Activated CD8-positive, alpha-beta memory T cell treated with anti-CD3 and anti-CD28 coated beads for 36 hours (primary cell): Measurements from ENCODE around the gene LGALS3. TPM values are rescaled to one million over a fixed set of nuclear protein-coding genes. Genes with fewer than 3 reads are reported as not detected.

Experiments
- CTCF ChIA-PET: fragments of 350-600 bp; sonication (Branson Sonifier 250); formaldehyde crosslinking; loops from one replicate; lab custom pipeline; 2021; ENCODE audit warnings: antibody characterized with exemption; lab: Charles Lee
- POLR2A ChIA-PET: fragments of 350-600 bp; sonication (Branson Sonifier 250); formaldehyde crosslinking; loops from one replicate; lab custom pipeline; 2021; ENCODE audit warnings: antibody characterized with exemption; lab: Charles Lee
- total RNA-seq, 2 experiments: library from RNA; stranded (reverse); gene quantifications; one replicate each; pipeline ENCODE4 v1.2.3, GENCODE V29; 2021

LGALS3 gene
- total RNA-seq, 2 experiments from 2014 or later = 46.0 to 47.0 TPM

- ChIA-PET POLR2A (interaction anchor here (0.6 kb wide), 1 partner anchor 75 kb away, joined by 3 read pairs; no protein-coding TSS in a partner anchor), CTCF (interaction anchor here (0.9 to 1.6 kb wide), 4 partner anchors 10 to 20 kb away, joined by 3 to 4 read pairs (median 4); no protein-coding TSS in a partner anchor)
Observed at GRCh38 chr14:55107766-55108554, 21.1 kb upstream of the LGALS3 start.

DNA sequence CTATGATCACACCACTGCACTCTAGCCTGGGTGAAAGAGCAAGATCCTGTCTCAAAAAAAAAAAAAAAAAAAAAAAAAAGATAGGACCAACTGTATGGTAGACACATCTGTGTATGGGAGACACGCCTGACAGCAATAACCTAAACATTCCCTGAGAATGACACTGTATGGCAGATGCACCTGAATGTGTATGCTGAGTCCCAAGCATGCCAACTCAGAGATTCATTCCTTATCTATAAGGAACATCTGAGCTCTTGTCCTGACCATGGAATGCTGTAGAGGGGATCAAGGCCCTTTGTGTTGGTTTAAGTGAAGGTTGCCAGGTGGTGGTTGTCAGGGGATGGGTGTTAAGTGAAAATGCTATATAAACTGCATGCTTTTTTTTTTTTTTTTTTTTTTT is 19.2 kb upstream of the LGALS3 start:
- POLR2A ChIA-PET = interaction anchor here (0.7 kb wide), 1 partner anchor 12 kb away, joined by 6 read pairs; no protein-coding TSS in a partner anchor

DNA sequence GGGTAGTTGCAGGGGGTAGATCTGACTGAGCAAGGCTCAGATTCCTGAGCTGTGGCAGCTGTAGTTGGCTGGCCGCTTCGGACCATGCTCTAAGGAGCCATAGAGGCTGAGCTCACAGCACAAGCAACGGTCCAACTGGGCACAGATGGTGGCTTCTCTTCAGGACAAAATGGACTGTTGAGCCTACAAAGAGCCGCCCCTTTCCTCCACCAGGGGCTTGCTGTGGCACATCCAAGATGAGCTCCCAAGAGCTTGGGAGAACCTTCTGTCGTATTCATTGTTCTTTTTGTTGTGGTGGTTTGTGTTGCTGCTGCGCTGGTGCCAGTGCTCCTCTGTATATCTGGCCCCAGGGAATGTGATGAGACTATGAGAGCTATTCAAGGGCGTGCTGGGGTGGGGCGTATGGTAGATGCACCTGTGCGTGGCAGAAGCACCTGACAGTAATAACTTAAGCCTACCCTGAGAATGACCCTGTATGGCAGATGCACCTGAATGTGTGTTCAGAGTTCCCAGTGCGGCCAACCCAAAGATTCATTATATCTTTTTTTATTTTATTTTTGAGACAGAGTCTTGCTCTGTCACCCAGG is 17.8 kb upstream of the LGALS3 start:
- ChIA-PET POLR2A (no interaction called here), CTCF (interaction anchor here (0.6 kb wide), 1 partner anchor 27 kb away, joined by 3 read pairs; no protein-coding TSS in a partner anchor)

More for the DNA sequence above, 19.2 kb upstream of the LGALS3 start:
- CTCF ChIA-PET = interaction anchor here (0.6 to 0.7 kb wide), 2 partner anchors 9 to 154 kb away, joined by 3 to 5 read pairs; no protein-coding TSS in a partner anchor

GRCh38 chr14:55114720-55115119 is 14.3 kb upstream of the LGALS3 start:
- CTCF ChIA-PET = no interaction called here

DNA sequence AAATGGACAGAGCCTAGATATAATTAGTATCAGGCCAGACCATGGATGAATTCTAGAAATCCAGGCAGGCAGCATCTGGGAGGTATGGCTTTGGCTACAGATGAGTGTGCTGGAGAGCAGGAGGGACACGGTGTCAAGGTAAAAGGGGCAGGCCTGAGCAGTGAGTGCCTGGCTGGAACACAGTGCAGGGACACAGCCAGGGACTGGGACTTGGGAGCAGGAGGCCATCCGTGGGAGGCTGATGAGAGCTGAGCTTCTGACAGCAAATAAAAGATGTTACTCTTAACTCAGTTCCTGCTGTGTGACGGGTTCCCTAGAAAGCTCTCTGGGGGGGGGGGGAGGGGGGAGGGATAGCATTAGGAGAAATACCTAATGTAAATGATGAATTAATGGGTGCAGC is 13.6 kb upstream of the LGALS3 start:
- ChIA-PET CTCF (no interaction called here), POLR2A (no interaction called here)

More at GRCh38 chr14:55114720-55115119, 14.3 kb upstream of the LGALS3 start:
- POLR2A ChIA-PET = no interaction called here

DNA sequence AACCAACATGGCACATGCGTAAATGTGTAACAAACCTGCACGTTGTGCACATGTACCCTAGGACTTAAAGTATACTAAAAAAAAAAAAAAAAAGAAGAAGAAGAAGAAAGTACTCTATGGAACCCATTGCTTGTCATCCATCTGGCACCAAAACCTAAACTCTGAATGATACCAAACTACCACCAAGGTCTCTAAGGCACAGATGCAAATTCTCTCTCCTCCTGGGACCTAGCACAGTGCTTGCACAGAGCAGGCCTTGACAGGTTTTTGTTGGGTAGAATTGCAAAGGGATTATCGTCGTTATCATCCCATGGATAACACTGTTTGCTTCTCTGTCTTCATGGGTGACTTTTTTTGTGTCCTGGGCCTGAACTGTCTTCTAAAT is 13.2 kb upstream of the LGALS3 start:
- CTCF ChIA-PET = no interaction called here
- POLR2A ChIA-PET = no interaction called here

DNA sequence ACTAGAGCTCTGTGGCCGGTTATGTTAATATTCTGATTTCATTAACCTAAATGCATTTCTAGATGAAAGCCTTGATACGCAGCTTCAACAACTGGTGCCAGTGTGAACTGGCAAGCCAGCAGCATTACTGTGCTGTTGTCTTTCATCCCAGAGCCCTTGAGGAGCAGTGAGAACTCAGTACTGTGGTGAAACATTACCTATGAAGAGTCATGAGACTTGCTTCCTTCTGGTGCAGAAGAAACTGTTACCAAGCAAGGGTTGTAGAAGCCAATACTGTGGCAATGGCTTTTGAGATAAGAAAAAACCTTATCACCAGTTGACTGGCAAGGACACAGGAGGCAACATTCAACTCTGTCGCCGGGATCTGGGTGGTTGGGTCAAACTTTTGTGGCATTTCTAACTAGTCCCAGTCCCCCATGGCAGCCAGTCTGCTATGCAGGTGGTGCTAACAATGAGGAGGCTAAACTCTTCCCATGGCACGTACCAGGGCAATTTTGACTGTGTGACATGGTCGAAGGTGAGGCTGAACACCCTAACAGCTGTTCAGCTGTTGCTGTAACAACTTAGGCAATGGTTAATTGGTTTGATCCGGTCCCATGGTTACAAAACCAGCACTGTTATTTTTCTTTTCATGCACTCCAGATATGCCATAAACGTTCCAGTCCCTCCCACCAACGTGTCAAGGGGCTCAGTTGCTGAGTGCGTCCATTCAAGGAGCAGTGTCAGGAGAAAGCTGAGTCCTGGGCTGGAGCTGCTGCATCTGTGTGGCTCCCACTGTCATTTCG is 12.6 kb upstream of the LGALS3 start:
- POLR2A ChIA-PET = no interaction called here
- CTCF ChIA-PET = no interaction called here

DNA sequence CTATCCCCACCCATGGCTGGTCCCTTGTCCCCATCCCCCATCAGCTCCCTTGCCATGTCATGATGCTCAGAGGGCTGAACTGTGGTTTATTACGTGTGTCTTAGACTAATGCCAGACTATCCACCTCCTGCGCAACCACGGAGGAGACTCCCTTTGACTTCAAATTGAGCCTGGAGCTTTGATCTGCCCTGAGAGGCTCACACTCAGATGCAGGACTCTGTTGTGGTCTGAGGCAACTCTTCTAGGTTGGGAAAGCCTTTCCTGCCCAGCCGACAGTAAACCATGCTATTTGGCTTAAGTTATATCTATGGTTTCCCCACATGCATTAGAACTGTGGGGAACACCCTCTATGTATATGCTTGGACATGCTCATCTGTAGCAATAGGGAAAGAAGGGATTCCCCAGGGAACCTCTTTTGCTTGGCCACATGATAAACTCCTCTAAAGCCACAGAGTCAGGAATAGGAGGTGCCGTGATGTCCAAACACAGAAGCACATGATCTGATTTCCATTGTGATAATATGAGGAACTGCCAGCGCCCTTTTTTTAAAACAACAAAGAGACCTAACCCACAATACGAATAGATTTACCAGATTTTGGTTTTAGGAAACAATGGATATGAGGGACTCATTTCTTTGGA is 11.1 kb upstream of the LGALS3 start:
- ChIA-PET CTCF (interaction anchor here (0.7 to 1.1 kb wide), 3 partner anchors 10 to 313 kb away, joined by 3 read pairs; no protein-coding TSS in a partner anchor), POLR2A (no interaction called here)

DNA sequence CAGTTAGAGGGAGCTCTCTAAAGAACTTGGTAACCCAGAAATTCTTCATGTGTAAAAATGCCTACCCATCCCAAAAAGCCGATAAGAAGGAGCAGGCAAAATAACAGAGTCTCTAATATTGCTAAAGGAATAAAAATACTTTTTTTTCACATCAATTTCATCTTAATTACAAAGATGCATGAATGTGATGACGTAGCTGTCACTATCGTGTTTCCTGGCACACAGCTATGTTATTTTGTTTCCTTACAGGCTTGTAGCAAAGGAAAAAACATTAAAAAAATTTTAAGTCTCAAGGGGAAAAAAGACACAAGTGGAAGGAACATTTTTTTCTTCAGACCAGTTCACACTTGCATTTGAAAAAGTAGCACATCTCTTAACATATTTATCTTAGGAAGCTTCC is 10.3 kb upstream of the LGALS3 start:
- ChIA-PET CTCF (interaction anchor here (0.6 to 1.1 kb wide), 4 partner anchors 9 to 312 kb away, joined by 3 to 4 read pairs (median 3); no protein-coding TSS in a partner anchor), POLR2A (no interaction called here)

DNA sequence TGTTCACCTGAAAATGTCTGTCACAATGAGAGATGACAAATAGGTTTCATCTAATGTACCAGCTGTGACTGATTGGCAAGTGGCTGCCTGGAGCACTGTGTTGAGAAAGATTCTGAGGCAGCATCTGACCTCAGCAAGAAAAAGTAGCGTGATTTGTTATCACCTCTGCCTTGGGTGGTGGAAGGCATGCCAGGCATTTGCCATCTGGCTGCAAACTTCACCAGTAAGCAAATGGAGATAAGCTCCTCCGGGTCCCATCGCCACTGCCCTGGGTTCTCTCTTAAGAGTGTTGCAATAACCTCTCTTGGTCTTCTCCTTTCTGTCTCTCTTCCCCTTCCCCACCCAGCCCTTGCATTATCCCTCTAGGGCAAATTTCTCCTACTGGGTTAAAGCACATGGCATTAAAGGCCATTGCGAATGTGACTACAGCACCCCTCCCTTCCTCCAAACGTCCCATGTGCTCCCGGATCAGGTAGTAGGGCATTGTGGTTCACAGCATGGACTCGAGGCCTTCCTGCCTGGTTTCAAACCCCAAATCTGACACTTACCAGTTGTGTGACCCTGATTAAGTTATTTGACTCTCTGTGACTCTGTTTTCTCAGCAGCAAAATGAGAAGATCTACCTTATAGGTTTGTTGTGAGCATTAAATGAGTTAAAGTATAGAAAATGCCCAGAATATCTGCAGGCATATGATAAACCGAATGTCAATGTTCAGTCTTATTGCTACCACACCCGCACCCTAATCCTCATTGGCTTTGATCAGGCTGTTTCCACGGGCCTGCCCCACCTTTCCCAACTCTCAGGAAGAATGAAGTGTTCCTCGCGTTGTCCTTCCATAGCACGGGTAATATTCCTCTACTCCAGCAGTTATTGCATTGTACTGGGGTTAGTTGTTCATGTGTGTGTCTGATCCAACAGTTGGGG is 8.2 kb upstream of the LGALS3 start:
- ChIA-PET CTCF (interaction anchor here (0.7 kb wide), 1 partner anchor 20 kb away, joined by 3 read pairs; no protein-coding TSS in a partner anchor), POLR2A (no interaction called here)

GRCh38 chr14:55121628-55122439 is 7.2 kb upstream of the LGALS3 start:
- CTCF ChIA-PET = interaction anchor here (0.7 kb wide), 1 partner anchor 19 kb away, joined by 3 read pairs; no protein-coding TSS in a partner anchor

DNA sequence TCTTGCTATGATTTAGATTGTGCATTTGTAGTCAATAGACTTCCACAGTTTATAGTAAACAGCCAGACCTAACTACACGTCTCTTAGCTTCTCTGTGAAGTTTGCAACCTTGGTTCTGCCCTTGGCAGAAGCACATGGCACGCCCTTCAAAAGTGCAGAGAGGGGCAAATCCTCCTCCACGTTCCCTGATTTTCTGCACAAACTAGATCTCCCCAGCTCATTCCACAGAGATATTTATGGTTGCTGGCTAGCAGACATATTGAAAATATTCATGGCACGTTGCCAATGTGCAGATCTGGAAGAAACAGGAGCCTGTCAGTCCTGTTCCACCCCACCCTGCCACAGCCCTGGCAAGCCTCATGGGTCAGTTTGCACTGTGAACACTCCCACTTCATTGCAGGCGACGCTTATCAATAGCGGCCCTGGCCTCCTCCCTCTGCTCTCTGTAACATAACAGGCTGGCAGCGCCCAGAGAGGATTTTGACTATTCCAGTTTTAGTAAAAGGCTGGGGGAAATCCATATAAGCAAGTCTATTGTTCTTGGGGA is 6.5 kb upstream of the LGALS3 start:
- ChIA-PET CTCF (interaction anchor here (1.2 kb wide), 1 partner anchor 15 kb away, joined by 4 read pairs; no protein-coding TSS in a partner anchor), POLR2A (interaction anchor here (0.6 kb wide), 1 partner anchor 13 kb away, joined by 6 read pairs; no protein-coding TSS in a partner anchor)

More at GRCh38 chr14:55121628-55122439, 7.2 kb upstream of the LGALS3 start:
- POLR2A ChIA-PET = interaction anchor here (0.6 kb wide), 1 partner anchor 12 kb away, joined by 6 read pairs; no protein-coding TSS in a partner anchor

DNA sequence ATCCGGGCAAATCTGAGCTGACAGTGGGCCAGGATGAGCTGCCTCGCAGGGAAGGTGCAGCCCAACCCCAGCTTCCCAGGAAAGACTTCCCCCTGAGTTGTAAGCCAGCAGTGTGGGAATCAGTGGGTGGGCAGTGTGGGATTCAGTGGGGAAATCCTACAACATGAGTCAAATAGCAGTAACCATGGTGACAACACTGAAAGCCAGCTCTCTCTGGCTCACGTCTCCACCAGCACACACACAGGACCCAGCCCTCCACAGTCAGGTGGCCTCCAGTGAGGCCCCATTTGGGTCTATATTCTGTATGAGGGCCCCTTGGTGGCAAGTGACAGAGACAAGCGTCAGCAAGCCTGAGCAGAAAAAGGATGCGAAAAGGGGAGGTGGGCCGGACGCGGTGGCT is 6.0 kb upstream of the LGALS3 start:
- CTCF ChIA-PET = interaction anchor here (1.2 kb wide), 1 partner anchor 15 kb away, joined by 4 read pairs; no protein-coding TSS in a partner anchor
- POLR2A ChIA-PET = no interaction called here

- CTCF ChIA-PET = interaction anchor here (1.2 kb wide), 1 partner anchor 16 kb away, joined by 4 read pairs; no protein-coding TSS in a partner anchor
- POLR2A ChIA-PET = interaction anchor here (0.6 kb wide), 1 partner anchor 52 kb away, joined by 3 read pairs; no protein-coding TSS in a partner anchor
Observed at GRCh38 chr14:55123852-55124639, 5.0 kb upstream of the LGALS3 start.

DNA sequence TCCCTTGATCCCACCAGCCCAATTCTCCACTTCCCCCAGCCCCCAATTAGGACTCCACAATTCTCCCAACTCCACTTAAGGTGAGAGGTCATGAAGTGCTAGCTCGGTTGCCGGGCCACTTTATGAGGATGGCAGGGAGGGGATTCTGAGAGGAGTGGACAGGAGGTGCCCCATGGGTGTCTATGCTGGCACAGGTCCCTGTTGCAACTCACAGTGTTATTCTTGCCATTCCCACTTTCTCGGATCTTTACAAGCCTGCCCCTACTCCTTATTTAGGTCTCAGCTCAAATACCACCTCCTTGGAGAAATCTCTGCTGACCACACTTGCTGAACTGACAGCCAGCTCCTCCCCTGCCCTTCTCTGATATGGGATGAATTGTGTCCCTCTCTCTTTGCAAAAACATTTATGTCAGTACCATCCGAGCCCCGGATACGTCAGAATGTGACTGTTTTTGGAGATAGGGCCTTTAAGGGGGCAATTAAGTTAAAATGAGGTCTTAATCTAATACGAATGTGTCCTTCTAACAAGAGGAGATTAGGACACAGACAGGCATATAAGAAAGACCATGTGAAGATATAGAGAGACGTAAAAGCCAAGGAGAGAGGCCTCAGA is 4.2 kb upstream of the LGALS3 start:
- ChIA-PET CTCF (no interaction called here), POLR2A (interaction anchor here (0.6 kb wide), 1 partner anchor 53 kb away, joined by 3 read pairs; no protein-coding TSS in a partner anchor)
